ENCODE data around the gene NOL4L.
A peak's percentile ranks its signal among the peaks of the same experiment; 100 is the strongest.
"Not testable (repeated sequence)": the region's sequence is repeated elsewhere in the genome, so short reads cannot be mapped to it uniquely, and the experiment has no call there.

Gene NOL4L

DNA sequence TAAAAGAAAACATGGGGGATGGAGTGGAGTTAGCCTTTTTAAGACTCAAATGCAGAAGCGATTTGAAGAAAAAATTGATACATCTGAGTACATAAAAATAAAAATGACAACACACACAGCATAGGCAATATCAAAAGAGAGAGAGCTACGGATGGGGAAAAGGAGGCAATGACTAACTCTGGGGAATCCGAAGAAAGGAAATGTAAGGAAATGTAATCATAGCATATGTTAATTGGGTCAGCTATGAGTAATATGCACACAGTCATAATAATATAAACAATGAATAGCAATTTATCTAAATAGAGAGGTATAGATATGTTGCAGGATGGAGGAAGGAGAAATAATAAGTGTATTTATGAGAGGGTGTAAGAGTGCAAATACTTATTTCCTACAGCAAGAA is 83.4 kb downstream of the NOL4L start:
- no peak for DNase-seq

- DNase-seq: no peak
Measured at GRCh38 chr20:32497589-32498224, 87.4 kb downstream of the NOL4L start.

DNA sequence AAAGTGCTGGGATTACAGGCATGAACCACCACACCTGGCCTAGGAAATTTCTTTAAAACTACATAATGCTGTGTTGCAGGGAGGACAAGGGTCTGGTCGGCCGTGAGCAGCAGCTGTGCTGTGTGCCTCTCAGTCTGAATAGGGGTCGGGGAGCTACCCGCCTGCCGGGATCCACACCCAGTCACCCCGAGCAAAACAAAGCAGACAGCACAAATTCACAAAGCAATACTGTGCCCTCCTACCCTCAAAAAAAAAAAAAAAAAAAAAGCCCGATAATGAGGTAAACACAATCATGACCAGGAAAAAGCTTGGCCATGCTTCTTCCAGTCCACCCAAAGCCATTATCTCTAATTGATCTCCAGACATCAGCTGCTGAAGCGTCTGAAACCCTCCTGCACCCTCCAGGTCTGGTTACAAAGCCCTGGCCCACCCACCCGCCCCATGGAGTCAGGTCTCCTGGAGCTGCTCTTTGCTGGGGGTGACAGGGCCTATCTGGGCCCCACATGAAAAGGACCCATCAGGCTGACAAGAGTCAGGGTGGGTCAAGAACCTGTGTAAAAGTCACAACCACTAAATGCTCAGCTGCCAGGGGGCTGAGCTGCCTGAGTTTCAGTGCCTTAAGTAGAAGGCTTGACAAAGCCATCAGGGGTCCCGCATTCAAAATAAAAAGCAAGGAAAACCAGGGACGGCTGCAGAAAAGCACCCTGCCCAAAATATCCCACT is 88.2 kb downstream of the NOL4L start:
- DNase-seq: no peak

- DNase-seq: no peak
Measured at GRCh38 chr20:32495949-32496348, 89.2 kb downstream of the NOL4L start.

DNA sequence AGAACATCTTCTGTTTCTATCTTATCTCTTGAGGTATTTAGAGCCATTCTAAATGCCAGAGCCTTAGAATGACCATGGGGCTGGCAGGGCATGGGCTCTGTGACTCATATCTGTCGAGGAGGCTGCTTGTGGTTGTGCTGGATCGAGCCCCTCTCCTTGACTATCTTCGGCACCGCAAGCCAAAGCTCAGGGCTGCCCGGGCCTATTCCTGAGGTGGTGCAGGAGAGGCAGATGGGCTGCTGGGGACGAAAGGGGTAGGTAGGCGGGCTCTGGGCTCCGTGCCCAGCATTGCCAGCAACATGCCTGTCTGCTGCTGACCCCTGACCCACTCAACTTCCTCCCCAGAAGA is 89.9 kb downstream of the NOL4L start:
- DNase-seq: no peak

DNA sequence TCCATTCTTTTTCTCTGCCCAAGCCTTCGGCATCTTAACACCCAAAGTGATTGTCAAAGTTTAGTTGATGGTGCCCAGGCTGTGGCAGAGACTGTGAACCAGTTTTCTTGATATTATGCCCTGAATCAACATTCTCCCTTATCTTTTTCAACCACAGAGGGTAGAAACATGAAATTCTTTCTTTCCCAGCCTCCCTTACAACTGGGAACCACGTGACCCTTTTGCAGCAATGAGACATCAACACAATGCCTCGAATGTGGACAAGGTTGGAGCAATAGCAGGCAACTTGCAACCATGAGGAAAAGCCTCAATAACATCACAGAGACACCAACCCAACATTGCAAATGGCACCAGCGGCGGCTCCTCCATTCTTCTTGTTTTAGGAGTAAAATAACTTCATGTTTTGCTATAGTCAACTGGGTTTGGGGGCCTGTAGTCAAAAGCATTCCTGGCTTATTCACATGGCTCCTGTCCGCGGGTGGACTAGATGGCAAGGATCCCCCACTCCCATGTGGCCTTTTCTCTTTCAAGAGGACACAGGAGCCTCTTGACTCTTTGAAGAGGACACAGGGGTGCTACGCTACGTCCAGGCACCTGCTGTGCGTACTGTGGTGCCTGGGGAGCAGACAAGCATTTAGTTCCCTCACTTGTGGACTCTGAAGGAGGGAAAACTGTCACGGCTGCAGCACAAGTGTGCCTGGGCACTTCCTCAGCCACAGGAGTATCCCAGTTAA is 90.5 kb downstream of the NOL4L start:
- no peak for DNase-seq

DNA sequence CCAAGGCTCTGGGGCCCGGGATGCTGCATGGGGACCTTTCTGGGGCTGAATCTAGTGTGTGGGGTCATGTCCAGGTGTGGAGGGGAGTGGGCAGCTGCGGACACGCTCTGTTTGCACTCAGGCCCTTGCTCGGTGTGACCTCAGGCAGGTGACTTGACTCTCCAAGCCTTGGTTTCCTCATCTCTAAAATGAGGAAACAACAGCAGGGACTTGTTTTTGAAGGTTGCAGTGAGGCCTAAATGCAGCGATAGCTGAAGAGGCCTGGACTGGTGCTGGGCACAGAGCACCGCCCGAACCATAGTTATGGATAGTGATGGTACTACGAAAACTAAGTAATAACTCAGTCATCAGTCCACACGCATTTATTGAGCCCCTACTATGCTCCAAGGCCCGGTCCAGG is 91.8 kb downstream of the NOL4L start:
- DNase-seq: no peak

DNA sequence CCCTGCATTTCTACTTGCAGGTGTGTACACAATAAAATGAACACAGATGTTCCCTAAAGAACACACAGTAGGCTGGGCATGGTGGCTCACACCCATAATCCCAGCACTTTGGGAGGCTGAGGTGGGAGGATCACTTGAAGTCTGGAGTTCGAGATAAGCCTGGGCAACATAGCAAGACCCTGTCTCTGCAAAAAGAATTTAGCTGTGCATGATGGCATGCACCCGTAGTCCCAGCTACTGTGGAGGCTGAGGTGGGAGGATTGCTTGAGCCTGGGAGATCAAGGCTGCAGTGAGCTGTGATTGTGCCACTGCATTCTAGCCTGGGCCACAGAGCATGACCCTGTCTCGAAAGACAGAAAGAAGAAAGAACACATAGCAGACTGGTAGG is 93.4 kb downstream of the NOL4L start:
- not testable (repeated sequence) for DNase-seq

GRCh38 chr20:32490942-32491763 is 94.0 kb downstream of the NOL4L start:
- no peak for DNase-seq

GRCh38 chr20:32488066-32488838 is 96.9 kb downstream of the NOL4L start:
- no peak for DNase-seq

DNA sequence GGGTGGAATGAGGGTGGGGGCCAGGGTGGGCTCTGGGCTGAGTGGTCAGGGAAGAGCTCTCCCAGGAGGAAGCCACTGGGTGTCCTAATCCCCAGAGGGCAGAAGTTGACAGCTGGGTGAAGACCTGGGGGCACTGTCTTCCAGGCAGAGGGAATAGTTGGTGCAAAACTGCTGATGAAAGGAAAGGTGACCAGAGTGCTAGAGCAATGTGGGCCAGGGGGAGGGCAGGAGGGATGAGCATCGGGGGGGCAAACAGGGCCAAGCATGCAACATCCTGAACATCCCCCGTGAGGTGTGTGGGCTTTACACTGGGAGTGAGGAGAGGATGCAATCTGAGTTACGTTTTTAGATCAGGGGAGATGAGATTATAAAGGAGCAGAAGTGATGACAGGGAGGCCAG is 97.8 kb downstream of the NOL4L start:
- no peak for DNase-seq

DNA sequence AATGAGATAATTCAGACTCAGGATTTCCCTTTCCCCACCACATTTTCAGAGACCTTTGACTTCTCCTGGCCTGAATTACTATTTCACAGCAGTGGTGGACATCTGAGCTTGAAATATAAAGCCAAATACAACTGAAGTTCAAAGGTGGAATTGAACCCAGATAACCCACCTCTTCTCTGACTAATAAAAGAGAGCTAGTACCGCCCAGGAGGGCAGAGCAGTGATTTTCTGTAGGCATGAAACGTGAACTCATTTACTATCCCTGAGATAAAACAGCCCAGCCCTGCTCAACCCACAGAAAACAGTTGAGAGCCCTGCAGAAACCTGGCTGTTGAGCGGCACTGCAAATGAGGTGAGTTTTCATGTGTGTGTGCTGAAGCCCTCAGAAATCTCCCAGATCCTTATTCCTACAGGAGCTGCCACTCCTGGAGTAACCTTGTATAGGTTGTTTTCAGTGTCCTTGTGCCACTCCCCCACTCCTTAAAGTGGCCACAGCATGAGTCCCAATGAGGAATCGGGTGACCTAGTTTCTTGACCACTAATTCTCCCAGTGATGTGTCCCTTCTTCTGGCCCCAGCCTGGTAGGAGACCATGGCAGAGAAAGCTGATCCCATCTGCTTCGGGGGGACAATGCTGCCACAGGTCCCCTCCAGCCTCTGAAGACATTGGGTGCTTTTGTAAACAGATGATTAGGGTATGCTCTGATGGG is 99.2 kb downstream of the NOL4L start:
- DNase-seq: no peak

GRCh38 chr20:32484958-32485769 is 100.0 kb downstream of the NOL4L start:
- peak; percentile 69 to 96 for DNase-seq

- no peak for DNase-seq
Measured at GRCh38 chr20:32484225-32484957, 100.7 kb downstream of the NOL4L start.

GRCh38 chr20:32483351-32484224 is 101.5 kb downstream of the NOL4L start:
- peak; percentile 76 to 77 for DNase-seq

DNA sequence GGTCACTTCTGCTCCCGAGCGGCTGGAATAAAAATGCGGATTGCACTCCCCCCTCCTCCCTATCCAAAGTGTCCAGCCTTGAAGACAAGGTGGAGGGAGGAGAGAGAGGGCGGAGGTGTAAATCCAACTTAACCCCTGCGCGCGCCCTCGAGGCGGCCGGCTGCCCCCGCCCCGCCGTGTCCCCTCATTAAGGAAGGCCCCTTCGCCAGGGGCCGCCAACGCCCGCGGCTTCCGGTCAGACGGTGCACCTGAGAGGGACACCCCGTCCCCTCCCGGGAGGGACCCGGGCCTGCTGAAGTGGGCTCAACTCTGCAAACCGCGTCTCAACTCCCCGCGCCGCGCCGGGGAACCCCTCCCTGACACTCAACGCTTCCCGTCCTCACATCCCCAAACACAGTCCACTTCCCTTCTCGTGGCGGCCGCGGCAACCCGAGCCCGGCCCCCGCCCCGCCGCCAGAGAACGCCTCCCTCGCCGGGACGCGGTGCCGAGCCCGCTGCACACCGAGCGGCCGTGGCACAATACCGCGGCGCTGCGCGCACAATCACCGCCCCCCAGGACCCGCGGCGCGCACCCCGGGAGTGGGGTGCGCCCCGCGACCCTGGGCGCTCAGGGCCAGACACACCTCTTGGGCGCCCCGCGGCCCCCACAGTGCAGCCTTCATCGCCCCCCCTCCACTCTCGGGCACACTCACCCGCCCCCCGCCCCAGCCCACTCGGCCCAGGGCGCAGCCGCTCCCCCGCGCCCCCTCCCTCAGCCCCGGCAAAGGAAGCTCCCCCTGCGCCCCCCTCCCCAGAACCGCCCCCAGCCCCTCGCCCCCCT is 102.5 kb downstream of the NOL4L start:
- DNase-seq: no peak

GRCh38 chr20:32482143-32482441 is 103.0 kb downstream of the NOL4L start:
- no peak for DNase-seq

Data from hippocampal formation (tissue), 2 donors.